ENCODE data around the gene IFIT3.

GRCh38 chr10:89377705-89378637 is 50.2 kb downstream of the IFIT3 start, which contains the start of gene IFIT1B:
- TF ChIP-seq CTCF (IDR thresholded peaks at IDR 0.05 in 8 of 11, conservative IDR thresholded peaks at IDR 0.05 in 3 of 11) = no peak
- no peak for TF ChIP-seq POLR2A (IDR thresholded peaks at IDR 0.05)
